HEK293 (cell line): Measurements from ENCODE around the gene KRTCAP2.

ENCODE experiments used
- GLIS2 ChIP-seq: fragments of 450-650 bp; formaldehyde crosslinking; IDR thresholded peaks from 2 replicates; pipeline ENCODE4 v1.5.1; 2016; ENCODE audit warnings: missing biosample characterization, missing genetic modification characterization
- IKZF3 ChIP-seq: fragments of 450-650 bp; IDR thresholded peaks from 2 replicates; pipeline ENCODE4 v1.5.0; 2018; ENCODE audit warnings: missing biosample characterization, mild to moderate bottlenecking, missing genetic modification characterization, moderate library complexity
- OSR2 ChIP-seq: fragments of 450-650 bp; formaldehyde crosslinking; IDR thresholded peaks from 2 replicates; pipeline ENCODE4 v1.5.1; 2016; ENCODE audit warnings: missing biosample characterization, missing genetic modification characterization
- REST ChIP-seq: fragments of 450-650 bp; formaldehyde crosslinking; IDR thresholded peaks from 2 replicates; pipeline ENCODE4 v1.5.1; 2016; ENCODE audit warnings: missing biosample characterization, missing genetic modification characterization
- SP3 ChIP-seq: fragments of 450-650 bp; formaldehyde crosslinking; IDR thresholded peaks from 2 replicates; pipeline ENCODE4 v1.5.1; 2016; ENCODE audit warnings: missing biosample characterization, missing genetic modification characterization
- ZBTB17 ChIP-seq: fragments of 450-650 bp; formaldehyde crosslinking; IDR thresholded peaks from 2 replicates; pipeline ENCODE4 v1.5.1; 2016; ENCODE audit warnings: missing biosample characterization, missing genetic modification characterization
- ZBTB26 ChIP-seq: fragments of 450-650 bp; formaldehyde crosslinking; optimal IDR thresholded peaks from 2 replicates; pipeline ENCODE3; 2016; ENCODE audit warnings: missing biosample characterization, mild to moderate bottlenecking, missing genetic modification characterization
- ZBTB48 ChIP-seq: fragments of 450-650 bp; formaldehyde crosslinking; IDR thresholded peaks from 2 replicates; pipeline ENCODE4 v1.5.1; 2016; ENCODE audit warnings: missing biosample characterization, missing genetic modification characterization
- ZEB2 ChIP-seq: fragments of 450-650 bp; formaldehyde crosslinking; IDR thresholded peaks from 2 replicates; pipeline ENCODE4 v1.5.1; 2016; ENCODE audit warnings: missing biosample characterization, missing genetic modification characterization
- ZFHX2 ChIP-seq: fragments of 450-650 bp; formaldehyde crosslinking; conservative IDR thresholded peaks from 2 replicates; pipeline ENCODE4 v1.5.1; 2016; ENCODE audit warnings: missing biosample characterization, missing genetic modification characterization
- ZIC2 ChIP-seq: fragments of 450-650 bp; formaldehyde crosslinking; IDR thresholded peaks from 2 replicates; pipeline ENCODE4 v1.5.1; 2016; ENCODE audit warnings: missing biosample characterization, missing genetic modification characterization
- ZNF37A ChIP-seq: fragments of 450-650 bp; IDR thresholded peaks from 2 replicates; pipeline ENCODE4 v1.5.1; 2018; ENCODE audit warnings: missing biosample characterization, missing genetic modification characterization
- ZNF394 ChIP-seq: fragments of 450-650 bp; formaldehyde crosslinking; IDR thresholded peaks from 2 replicates; pipeline ENCODE4 v1.5.1; 2016; ENCODE audit warnings: missing biosample characterization, missing genetic modification characterization, mild to moderate bottlenecking, moderate library complexity, borderline replicate concordance
- ZNF645 ChIP-seq: fragments of 450-650 bp; formaldehyde crosslinking; IDR thresholded peaks from 2 replicates; pipeline ENCODE4; 2016; ENCODE audit warnings: missing biosample characterization, missing genetic modification characterization
- ZNF692 ChIP-seq: fragments of 450-650 bp; formaldehyde crosslinking; IDR thresholded peaks from 2 replicates; pipeline ENCODE4 v1.5.1; 2016; ENCODE audit warnings: missing biosample characterization, missing genetic modification characterization
- ZSCAN30 ChIP-seq: fragments of 450-650 bp; IDR thresholded peaks from 2 replicates; pipeline ENCODE4 v1.5.1; 2018; ENCODE audit warnings: missing biosample characterization, mild to moderate bottlenecking, missing genetic modification characterization, moderate library complexity
- ZXDB ChIP-seq: fragments of 450-650 bp; formaldehyde crosslinking; IDR thresholded peaks from 2 replicates; pipeline ENCODE4 v1.5.1; 2016; ENCODE audit warnings: missing biosample characterization, missing genetic modification characterization
- TF ChIP-seq, protein P1 (sequence below): fragments of 450-650 bp; formaldehyde crosslinking; IDR thresholded peaks from 2 replicates; pipeline ENCODE4 v1.5.1; 2016; ENCODE audit warnings: missing biosample characterization, missing genetic modification characterization
- TF ChIP-seq, protein P2 (sequence below): fragments of 450-650 bp; formaldehyde crosslinking; IDR thresholded peaks from 2 replicates; pipeline ENCODE4 v1.5.1; 2016; ENCODE audit warnings: missing biosample characterization, missing genetic modification characterization

Gene KRTCAP2

DNA sequence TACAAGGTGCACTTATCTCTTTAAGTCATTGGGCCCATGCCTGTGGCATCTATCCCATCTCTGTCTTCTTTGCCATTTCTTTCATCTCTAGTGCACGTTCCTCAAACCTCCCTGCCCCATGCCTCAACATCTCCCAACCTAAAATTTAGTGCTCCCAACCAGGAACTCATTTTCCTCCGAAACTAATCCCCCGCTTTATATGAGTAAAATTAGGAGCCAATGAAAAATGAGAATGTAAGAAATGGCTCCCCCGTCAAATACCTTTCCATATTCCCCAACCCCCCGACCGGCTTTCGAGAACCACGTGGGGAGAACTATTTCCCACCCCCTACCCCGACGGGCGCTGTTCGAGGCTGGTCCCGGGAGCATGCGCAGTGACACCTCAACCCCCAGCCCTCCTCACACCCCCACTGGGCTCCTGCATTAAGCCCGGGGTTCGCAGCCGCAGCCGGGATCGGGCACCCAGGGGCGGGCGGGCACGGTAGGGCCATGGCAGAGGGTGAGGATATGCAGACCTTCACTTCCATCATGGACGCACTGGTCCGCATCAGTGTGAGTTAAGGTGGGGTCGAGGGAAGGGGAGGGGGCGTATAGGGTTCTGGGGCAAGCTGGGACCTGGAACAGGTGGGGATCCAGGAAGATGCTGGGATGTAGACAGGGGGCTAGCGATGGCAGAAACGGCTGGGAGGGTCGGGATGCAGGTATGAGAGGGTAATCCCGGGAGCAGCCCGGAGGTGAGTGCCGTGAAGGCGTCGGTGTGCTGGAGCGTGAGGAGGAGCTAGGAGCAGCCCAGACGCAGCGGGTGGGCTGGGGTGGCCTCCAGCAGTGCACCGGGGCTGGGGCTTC is 597 bp upstream of the KRTCAP2 start, which contains the start of gene TRIM46 (continued):
- TF ChIP-seq ZNF692 (peak; percentile 36; the same call in 1 of the 2 replicates), ZBTB17 (tag by site-specific recombination) (peak; percentile 60; the same call in 1 of the 2 replicates), ZSCAN30 (no peak), ZXDB (tag by site-specific recombination) (peak; percentile 23; the same call in 1 of the 2 replicates), ZFHX2 (tag by site-specific recombination) (peak; percentile 45), ZNF37A (tag by site-specific recombination) (no peak), OSR2 (tag by site-specific recombination) (no peak; the same call in 1 of the 2 replicates), ZEB2 (tag by site-specific recombination) (peak; percentile 76), GLIS2 (tag by site-specific recombination) (peak; percentile 91), ZNF394 (tag by site-specific recombination) (peak; percentile 63; the same call in 1 of the 2 replicates), ZNF645 (tag by site-specific recombination) (no peak), ZIC2 (tag by site-specific recombination) (peak; percentile 83), ZBTB48 (tag by site-specific recombination) (0 out of 2 replicates have a peak, but pooled peaks have one; percentile 11), IKZF3 (tag by site-specific recombination) (peak; percentile 74), SP3 (tag by site-specific recombination) (peak; percentile 33; the same call in 1 of the 2 replicates), ZBTB26 (tag by site-specific recombination) (peak; percentile 40), REST (tag by site-specific recombination) (peak; percentile 20)
- TF ChIP-seq, protein P1, sequence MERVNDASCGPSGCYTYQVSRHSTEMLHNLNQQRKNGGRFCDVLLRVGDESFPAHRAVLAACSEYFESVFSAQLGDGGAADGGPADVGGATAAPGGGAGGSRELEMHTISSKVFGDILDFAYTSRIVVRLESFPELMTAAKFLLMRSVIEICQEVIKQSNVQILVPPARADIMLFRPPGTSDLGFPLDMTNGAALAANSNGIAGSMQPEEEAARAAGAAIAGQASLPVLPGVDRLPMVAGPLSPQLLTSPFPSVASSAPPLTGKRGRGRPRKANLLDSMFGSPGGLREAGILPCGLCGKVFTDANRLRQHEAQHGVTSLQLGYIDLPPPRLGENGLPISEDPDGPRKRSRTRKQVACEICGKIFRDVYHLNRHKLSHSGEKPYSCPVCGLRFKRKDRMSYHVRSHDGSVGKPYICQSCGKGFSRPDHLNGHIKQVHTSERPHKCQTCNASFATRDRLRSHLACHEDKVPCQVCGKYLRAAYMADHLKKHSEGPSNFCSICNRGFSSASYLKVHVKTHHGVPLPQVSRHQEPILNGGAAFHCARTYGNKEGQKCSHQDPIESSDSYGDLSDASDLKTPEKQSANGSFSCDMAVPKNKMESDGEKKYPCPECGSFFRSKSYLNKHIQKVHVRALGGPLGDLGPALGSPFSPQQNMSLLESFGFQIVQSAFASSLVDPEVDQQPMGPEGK: peak; percentile 84
- TF ChIP-seq, protein P2, sequence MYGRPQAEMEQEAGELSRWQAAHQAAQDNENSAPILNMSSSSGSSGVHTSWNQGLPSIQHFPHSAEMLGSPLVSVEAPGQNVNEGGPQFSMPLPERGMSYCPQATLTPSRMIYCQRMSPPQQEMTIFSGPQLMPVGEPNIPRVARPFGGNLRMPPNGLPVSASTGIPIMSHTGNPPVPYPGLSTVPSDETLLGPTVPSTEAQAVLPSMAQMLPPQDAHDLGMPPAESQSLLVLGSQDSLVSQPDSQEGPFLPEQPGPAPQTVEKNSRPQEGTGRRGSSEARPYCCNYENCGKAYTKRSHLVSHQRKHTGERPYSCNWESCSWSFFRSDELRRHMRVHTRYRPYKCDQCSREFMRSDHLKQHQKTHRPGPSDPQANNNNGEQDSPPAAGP (tag by site-specific recombination): peak; percentile 75
